Stimulated activated CD4-positive, alpha-beta T cell treated with anti-CD3 and anti-CD28 coated beads, Interleukin-1b, Interleukin-23, amount 100 ng/mL, for 24 hours (primary cell): ENCODE measurements around the gene SERPINA3.
"Not testable (repeated sequence)": the region's sequence is repeated elsewhere in the genome, so short reads cannot be mapped to it uniquely, and the experiment has no call there.

Source experiments
- DNase-seq, 4 experiments: peaks; one replicate each; pipeline ENCODE4 v3.0.0-alpha.2; 2020; ENCODE audit warnings: low read depth in 4 of 4, low spot score in 1 of 4

SERPINA3 gene

DNA sequence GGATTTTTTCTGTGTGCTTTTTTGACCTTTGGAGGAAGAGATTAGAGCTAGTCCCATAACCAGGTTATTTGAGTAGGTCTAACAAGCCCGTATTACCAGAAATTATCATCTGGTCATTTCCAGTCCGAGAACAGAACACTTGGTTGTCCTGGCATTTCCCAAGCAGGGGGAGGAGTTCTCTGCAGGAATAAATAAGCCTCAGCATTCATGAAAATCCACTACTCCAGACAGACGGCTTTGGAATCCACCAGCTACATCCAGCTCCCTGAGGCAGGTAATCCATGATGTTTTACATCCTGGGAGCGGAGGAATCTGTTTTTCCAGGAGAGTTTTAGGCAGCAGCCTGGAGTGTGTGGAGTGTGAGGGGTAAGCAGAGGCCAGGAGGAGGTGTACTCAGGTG, at the start of gene SERPINA3:
Gene SERPINA3, plus strand, starts transcription at position 218 of the 400 bp plus-strand sequence. CDS start 2,051 bp downstream, outside the sequence.
- no peak for DNase-seq

DNA sequence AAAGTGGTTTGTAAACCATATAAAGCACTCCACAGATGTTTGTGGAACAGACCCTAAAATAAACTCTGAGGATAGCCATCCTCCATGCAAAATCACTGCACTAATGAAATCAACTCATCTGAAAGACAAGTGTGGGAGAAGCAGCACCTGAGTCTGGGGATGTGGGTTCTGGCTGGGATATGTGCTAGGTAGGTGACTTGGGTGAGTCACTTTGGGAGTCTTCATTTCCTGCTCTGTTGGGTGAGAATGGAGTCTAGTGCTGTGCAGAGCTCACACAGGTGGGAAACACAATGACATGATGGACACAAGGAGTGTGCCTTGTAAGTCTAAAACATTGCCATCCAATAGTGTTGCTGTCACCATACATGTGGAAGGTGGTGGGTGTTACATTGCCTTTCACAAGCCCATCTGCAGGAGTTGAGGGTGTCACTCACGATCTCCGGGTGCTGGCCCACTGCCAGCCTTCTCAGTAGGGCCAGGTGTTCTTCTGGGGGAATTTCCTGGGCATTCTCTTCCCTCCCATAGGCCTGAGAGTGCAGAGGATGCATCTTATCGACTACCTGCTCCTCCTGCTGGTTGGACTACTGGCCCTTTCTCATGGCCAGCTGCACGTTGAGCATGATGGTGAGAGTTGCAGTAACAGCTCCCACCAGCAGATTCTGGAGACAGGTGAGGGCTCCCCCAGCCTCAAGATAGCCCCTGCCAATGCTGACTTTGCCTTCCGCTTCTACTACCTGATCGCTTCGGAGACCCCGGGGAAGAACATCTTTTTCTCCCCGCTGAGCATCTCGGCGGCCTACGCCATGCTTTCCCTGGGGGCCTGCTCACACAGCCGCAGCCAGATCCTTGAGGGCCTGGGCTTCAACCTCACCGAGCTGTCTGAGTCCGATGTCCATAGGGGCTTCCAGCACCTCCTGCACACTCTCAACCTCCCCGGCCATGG, 49.0 kb upstream of the SERPINA3 start:
- DNase-seq = no peak

DNA sequence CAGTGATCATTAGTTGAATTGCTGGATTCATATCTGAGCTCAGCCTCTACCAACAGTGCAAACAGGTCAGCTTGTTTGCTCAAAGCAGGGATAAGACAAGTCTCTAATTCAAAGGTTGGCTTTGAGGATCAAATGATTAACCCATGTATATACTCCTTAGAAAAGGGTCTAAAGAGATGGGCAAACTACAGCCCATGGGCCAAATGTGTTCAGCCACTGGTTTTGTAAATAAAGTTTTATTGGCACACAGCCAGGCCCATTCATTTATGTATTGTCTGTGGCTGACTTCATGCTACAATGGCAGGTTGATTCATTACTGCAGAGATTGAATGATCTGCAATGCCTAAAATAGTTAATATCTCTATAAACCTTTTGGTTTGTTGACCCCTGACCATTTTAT, 47.8 kb upstream of the SERPINA3 start:
- no peak for DNase-seq

DNA sequence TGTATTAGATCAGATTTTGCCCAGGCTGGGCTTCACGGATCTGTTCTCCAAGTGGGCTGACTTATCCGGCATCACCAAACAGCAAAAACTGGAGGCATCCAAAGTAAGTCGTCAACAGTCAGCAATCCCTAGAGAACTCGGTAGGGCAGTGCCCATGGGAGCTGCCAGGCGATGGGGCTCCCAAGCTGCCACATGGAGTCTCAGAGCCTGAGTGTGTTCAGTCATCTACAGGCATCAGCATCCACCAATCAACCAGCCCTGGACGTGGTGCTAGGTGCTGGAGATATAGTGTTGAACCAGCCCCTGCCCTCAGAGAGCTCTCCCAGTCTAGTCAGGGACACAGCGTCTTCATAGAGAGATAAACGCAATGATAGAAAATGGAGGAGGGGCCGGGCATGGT, 44.0 kb upstream of the SERPINA3 start:
- DNase-seq = no peak

DNA sequence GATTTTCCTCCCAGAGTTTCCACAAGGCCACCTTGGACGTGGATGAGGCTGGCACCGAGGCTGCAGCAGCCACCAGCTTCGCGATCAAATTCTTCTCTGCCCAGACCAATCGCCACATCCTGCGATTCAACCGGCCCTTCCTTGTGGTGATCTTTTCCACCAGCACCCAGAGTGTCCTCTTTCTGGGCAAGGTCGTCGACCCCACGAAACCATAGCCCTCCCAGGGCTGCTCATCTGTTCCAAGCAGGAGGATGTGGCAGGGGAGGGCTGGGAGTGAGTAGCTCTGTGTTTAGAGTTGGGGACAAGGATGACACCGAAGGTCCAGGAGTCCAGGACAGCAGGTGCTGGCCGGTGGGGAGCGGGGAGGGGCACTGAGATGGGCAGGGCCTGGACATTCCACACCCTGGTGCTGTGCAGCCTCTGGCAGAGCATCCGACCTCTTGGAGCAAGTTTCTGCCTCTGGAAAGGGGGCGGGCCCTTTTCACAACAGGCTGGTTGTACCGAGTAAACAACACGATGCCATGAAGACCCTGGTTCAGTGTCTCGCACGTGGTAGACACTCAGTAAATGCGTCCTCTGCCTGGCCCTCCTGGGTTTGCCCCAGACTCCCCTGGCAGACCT, 42.7 kb upstream of the SERPINA3 start:
- DNase-seq = no peak

DNA sequence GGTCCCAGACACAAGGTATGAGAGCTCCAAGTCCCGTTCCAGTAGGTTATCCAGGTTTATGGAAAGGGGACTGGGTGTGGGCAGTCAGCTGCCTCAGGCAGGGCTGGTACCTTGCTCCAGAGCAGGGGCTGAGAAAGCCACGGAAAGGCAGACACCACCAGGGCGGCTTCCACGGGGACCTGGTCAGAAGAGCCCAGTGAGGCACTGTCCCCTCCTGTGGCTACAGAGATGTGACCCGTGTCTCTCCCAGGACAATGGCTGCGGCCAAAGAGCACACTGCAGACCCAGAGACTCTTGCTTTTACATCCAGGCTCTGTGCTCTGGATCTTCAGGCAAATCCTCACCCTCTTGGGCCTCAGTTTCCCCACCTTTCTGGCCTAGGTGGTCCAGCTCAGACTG, 42.2 kb upstream of the SERPINA3 start:
- DNase-seq = no peak

DNA sequence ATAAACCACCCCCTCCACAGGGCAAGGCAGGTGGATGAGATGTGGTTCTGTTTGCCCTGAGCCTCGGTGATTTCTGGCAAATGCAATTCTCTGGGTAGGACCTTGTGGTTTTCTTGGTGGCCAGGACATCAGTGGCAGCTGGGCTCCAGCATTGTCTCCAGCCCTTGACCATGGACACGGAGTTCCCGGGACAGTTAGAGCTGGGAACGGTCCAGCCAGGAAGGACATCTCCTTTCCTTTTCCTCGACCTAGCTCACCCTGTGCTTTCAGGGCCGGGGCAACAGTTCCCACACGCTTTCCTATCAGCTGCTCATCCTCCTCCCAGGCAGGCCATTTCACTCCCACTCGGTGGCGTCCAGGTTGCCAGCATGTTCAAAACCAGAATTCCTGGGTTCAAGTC, 41.8 kb upstream of the SERPINA3 start:
- DNase-seq = no peak

DNA sequence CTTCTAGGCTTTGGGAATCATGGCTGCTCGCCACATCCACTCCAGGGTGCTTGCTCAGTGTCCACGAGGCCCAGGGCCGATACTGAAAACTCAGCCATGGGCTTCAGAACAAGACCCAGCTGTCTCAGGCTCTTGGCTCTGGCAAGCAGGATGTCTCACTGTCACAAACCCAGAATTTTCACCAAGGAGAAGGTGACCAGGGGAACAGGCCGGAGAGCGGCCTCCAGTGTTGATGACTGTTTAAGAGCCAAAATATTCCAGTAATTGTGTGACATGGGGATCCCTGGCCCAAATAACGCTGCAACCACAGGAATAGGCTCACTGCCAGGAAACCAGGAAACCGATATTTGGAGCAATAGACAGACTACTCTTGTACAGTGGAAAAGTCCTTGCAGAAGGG, 40.8 kb upstream of the SERPINA3 start:
- no peak for DNase-seq

DNA sequence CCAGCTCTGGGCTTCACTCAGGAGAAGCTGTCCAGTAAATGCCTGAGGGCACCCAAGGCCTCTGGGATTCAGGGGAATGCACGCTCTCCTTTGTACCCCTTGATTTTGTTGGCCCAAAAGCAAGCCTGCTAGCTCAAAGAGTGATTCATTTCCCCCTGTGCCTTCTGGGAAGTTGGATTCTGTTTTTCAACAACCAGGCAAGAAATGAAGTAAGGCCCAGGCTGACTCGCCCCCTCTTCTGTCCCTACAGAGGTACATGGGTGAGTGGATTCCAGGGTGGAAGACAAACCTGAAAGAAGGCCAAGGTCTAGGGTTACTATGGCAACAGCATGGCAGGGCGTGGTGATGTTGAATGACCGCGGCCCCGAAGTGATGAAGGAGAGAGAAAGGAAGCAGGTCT, 40.2 kb upstream of the SERPINA3 start:
- no peak for DNase-seq

DNA sequence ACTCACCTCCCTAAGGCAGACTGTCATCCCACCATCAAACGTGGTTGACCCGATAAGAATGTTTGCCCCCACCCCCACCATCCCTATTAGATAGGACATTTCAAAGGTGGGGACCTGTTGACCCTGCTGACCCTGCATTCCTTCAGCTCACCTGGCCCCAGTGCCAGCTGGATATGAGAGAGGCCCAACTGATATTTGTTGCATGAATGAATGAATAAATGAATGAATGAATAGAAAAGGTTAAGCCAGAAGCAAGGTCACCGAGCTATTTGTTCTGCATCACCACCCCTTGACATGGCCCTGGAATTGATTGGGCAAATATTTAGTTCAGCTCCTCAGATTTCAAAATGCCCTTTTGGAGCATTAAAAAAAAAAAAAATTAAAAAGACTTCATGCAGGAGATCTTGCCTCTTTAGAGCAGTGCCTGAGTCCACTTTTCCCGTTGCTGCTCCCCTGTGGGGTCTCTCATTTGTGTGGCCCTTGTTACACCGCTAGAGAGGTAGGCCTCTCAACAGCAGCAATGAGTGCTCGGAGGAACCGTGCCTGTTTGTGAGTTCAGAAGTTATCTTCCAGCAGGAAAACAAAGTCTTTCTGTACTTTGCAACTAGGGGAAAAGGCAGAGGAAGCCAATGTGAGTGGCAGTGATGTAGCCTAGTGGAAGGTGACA, 39.4 kb upstream of the SERPINA3 start:
- DNase-seq = no peak

DNA sequence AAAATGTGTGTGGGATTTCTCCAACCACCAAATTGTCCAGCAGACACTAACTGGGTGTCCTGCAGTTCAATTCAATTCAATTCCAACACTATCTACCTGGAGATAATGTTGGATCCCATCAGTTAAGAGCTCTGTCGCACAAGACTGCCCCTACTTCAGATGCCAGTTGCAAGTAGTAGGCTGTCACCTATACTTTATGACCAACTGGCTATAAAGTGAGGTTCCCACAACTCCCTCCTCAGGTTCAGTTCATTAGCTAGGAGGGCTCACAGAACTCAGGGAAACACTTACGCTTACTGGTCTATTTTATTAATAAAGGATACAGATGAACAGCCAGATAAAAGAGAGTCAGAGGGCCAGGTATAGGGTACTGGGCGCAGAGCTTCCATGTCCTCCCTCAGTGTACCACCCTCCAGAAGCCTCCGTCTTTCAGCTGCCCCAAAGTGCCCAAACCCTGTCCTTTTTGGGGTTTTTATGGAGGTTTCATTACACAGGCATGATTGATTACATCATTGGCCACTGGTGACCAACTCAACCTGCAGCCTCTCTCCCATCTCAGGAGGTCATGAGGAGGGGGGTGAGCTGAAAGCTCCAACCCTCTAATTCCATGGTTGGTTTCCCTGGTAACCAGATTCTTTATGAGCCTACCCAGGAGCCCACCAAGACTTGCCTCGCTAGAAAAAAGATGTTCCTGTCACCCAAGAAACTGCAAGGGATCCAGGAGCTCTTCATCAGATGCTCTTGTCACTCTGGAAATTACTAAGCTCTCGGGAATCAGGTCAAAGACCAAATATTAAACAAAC, 38.5 kb upstream of the SERPINA3 start:
- no peak for DNase-seq

DNA sequence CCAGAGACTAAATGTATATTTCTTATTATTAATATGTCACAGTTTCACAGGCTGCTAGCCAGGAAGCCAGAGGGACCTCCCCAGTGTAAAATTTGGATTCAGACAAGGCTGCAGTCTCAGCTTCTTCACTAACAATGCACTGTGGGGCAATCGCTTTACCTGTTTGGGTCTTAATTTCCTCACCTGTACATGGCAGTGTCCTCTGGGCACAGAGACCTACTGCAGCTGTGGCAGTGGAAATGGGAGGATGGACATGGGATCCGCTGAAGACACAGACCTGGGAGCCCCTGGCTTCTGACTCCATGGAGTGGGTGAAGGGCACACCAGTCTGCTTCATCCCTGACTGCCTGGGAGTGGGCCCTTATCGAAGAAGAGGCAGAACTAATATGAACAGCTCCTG, 37.9 kb upstream of the SERPINA3 start:
- DNase-seq = no peak

DNA sequence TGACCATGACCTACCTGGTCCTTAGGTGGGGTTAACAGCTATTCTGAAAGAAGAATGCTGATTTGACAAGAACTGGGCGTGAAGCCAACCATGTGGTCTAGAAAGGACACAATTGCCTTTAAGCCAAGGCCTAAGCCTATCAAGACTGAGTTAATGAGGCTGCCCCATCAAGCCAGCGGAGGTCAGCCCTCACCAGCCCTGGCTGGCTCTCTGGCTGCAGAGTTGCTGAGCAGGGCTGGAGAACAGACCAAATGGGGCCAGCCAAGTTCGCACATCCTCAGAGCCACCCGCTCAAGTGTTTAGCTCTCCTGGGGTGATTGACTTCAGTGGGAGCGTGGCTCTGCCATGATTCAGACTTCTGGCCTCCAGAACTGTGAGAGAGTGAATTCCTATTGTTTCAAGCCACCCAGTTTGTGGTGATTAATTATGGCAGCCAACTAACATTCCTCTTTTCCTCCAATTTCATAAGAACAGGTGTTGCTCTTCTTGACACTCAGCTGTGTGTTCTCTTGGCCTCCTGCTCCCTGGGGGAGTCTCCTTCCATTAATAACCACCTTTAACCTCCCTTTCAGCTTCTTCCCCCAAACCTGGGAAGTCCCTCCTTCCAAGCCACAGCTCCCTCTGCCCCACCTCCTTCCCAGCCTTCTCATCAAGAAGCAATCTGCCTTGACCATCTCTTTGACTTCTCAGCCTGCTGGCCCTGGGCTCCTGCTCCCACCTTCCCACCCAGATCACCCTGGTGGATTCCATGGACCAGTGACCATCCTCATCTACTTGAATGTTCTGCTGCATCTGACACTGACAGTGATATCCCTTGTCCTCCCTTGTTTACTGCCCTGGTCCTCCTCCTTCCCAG, 36.2 kb upstream of the SERPINA3 start:
- no peak for DNase-seq

DNA sequence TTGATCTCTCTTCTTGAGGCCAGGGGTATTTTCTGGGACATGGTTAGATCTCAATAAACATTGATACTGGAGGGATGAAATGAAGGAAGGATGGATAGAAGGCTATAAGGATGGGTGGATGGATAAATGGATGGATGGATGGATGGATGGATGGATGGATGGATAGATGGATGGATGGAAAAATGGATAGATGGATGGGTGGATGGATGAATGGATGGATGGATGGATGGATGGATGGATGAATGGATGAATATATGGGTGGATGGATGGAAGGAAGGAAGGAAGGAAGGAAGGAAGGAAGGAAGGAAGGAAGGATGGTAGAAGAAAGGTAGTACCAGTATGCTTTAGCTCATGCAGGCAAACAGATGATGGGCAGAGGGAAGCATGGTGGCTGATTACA, 34.7 kb upstream of the SERPINA3 start:
- not testable (repeated sequence) for DNase-seq

DNA sequence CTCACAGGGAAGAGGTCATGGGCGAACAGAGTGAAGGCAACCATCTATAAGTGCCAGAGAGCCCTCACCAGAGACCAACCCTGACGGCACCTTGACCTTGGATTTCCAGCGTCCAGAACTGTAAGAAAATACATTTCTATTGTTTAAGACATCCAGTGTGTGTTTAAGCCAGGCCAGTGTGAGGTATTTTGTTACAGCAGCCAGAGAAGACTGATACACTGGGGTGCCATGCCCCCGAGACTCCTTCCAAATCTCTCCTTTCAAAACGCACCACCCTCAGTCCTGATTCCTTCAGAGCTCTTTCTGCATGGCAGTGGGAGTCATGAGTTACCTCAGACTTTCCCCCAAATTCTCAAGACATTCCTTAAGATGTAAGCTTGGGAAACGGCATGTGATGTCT, 33.5 kb upstream of the SERPINA3 start:
- DNase-seq = no peak

DNA sequence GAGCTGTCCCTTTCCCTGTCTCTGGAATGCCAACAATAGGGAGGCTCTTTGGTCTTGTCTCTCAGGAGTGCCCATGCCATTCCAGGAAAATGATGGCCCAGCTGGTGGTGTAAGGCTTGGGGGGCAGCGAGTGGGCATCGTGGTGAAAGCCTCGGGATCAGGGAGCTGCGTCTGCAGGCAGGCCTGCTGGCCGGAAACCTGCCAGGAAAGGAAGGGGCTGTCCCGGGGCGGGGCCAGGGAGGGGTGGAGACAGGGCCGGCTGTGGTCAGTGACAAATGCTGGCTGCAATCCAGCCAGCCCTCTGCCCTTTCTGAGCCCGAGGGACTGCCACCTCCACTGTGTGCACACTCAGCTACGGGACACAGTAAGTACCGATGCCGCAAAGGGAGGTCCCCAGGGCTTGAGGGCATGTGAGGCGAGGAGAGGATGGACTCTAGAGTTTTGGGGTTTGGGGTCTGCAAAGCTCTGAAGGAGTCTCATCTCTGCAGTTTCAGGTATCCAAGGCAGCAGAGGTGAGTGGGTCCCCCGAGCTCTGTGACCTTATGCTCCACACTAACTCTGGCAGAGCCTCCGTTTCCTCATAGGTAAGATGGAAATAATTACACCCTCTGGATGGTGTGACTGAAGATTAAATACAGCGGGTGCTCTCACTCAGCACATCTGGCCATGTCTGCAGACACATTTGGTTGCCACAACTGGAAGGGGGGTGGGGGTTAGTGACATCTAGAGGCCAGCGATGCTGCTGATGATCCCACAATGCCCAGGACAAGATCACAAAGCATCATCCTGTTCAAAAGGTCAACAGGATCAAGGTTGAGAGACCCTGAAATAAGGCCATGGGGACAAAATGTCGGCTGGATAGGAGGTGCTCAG, 30.8 kb upstream of the SERPINA3 start, which contains the start of gene SERPINA5:
Gene SERPINA5, plus strand, starts transcription at position 300 of the 873 bp plus-strand sequence. CDS start 5,937 bp downstream, outside the sequence.
- no peak for DNase-seq

DNA sequence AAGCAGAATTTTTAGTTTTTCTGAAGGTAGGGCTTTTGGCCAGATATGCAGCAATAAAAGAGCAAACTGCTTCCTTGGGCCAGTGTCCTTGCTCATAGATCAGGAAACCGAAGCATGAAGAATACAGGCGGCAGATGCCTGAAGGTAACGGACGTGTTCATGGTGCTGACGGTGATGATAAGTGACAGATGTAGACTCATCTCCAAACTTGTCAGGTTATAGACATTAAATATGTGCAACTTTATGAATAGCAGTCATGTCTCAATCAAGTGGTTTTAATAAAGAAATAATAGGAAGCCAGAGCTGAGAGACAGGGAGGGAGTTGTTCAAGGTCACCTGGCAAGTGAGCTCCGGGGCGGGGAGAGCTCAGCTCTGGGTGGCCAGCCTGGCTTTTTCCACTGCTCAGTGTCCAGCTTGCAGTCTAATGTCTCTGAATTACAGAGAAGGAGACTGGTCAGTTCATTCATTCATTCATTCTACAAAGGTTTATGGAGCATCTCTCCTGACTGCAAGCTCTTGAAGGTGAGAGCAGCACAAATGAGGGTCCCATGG, 29.9 kb upstream of the SERPINA3 start:
- no peak for DNase-seq

DNA sequence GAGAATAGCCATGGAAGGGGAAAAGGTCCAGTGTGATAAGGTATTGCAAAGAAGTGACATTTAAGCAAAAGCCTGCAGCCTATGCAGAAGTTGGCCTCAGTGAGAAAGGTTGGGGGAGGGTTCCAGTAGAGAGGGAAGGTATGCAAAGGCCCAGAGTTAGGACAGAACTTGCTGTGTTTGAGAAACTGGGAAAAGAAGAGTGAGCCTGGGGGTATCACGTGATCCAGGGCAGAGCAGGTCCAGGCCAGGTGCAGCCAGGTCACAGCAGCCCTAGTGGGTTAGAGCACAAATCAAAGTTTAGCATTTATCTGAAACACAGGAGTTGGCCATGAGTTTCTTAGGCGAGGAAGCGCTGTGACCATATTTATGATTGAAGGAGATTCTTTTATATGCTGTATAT, 29.3 kb upstream of the SERPINA3 start:
- no peak for DNase-seq

DNA sequence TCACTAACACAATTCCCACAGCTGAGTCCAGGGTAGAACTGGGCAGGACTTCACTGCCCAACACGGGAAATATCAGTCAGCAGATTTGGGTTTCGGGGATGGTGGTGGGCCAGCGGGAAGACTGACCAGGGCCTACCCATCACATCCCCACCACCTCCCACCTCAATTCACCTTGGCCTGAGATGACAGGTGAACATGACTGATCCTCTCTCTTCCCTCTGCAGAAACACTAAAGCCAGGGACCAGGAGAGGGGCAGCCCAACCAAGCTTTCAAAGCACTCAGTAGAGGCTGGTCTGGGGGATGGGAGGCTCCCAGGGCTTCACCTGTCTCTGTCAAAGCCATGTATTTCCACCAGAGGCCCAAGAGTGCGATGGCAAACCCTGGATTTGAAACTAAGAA, 28.6 kb upstream of the SERPINA3 start:
- DNase-seq = no peak
